Measurements from ENCODE around the gene ZNF845.
A peak's percentile ranks its signal among the peaks of the same experiment; 100 is the strongest.
"Not testable (repeated sequence)": the region's sequence is repeated elsewhere in the genome, so short reads cannot be mapped to it uniquely, and the experiment has no call there.

The ZNF845 gene

GRCh38 chr19:53388168-53388567, 54.6 kb downstream of the ZNF845 start:
- peak; percentile 40 for DNase-seq (ENCODE audit: low read depth)
- Histone ChIP-seq H3K4me1 (ENCODE audit: control insufficient read depth, insufficient read depth, low read length) (no peaks in the 10 kb centered on the region), H3K9ac (ENCODE audit: low read length) (no peak overlapping the region), H3K27me3 (replicated peaks; ENCODE audit: control insufficient read depth, insufficient read depth, low read length) (no peaks in the 10 kb centered on the region), H3K9me3 (ENCODE audit: control insufficient read depth, low read length) (peaks cover 28% of the 10 kb centered on the region), H3K4me3 (ENCODE audit: low read length) (no peak overlapping the region), H3K36me3 (ENCODE audit: control insufficient read depth, insufficient read depth, low read length, severe bottlenecking) (no peaks in the 10 kb centered on the region)

GRCh38 chr19:53388904-53389303, 55.4 kb downstream of the ZNF845 start:
- Histone ChIP-seq H3K4me3 (ENCODE audit: low read length) (no peak overlapping the region), H3K27me3 (replicated peaks; ENCODE audit: control insufficient read depth, insufficient read depth, low read length) (no peaks in the 10 kb centered on the region), H3K9ac (ENCODE audit: low read length) (no peak overlapping the region), H3K9me3 (ENCODE audit: control insufficient read depth, low read length) (peaks cover 20% of the 10 kb centered on the region), H3K36me3 (ENCODE audit: control insufficient read depth, insufficient read depth, low read length, severe bottlenecking) (no peaks in the 10 kb centered on the region), H3K4me1 (ENCODE audit: control insufficient read depth, insufficient read depth, low read length) (no peaks in the 10 kb centered on the region)
- peak; percentile 5 for DNase-seq (ENCODE audit: low read depth)

GRCh38 chr19:53389571-53389970, 56.0 kb downstream of the ZNF845 start:
- H3K4me3 ChIP-seq (ENCODE audit: low read length), result no peak overlapping the region
- H3K9ac ChIP-seq (ENCODE audit: low read length), result no peak overlapping the region
- DNase-seq (ENCODE audit: low read depth), result no peak
- peaks cover 3% of the 10 kb centered on the region for H3K4me1 ChIP-seq (ENCODE audit: control insufficient read depth, insufficient read depth, low read length)
- peaks cover 14% of the 10 kb centered on the region for H3K9me3 ChIP-seq (ENCODE audit: control insufficient read depth, low read length)
- no peaks in the 10 kb centered on the region for H3K27me3 ChIP-seq (replicated peaks; ENCODE audit: control insufficient read depth, insufficient read depth, low read length)
- no peaks in the 10 kb centered on the region for H3K36me3 ChIP-seq (ENCODE audit: control insufficient read depth, insufficient read depth, low read length, severe bottlenecking)

GRCh38 chr19:53389978-53390377, 56.4 kb downstream of the ZNF845 start:
- Histone ChIP-seq H3K36me3 (ENCODE audit: control insufficient read depth, insufficient read depth, low read length, severe bottlenecking) (no peaks in the 10 kb centered on the region), H3K4me1 (ENCODE audit: control insufficient read depth, insufficient read depth, low read length) (peaks cover 4% of the 10 kb centered on the region), H3K9ac (ENCODE audit: low read length) (no peak overlapping the region), H3K27me3 (replicated peaks; ENCODE audit: control insufficient read depth, insufficient read depth, low read length) (no peaks in the 10 kb centered on the region), H3K4me3 (ENCODE audit: low read length) (no peak overlapping the region), H3K9me3 (ENCODE audit: control insufficient read depth, low read length) (peaks cover 10% of the 10 kb centered on the region)
- no peak for DNase-seq (ENCODE audit: low read depth)

- Histone ChIP-seq H3K27me3 (replicated peaks; ENCODE audit: control insufficient read depth, insufficient read depth, low read length) (no peaks in the 10 kb centered on the region), H3K9ac (ENCODE audit: low read length) (peak overlapping the region; percentile 86), H3K36me3 (ENCODE audit: control insufficient read depth, insufficient read depth, low read length, severe bottlenecking) (peaks cover 11% of the 10 kb centered on the region), H3K9me3 (ENCODE audit: control insufficient read depth, low read length) (no peaks in the 10 kb centered on the region), H3K4me1 (ENCODE audit: control insufficient read depth, insufficient read depth, low read length) (peaks cover 12% of the 10 kb centered on the region), H3K4me3 (ENCODE audit: low read length) (peak overlapping the region; percentile 98)
- DNase-seq (ENCODE audit: low read depth), result peak; percentile 61
Observed at GRCh38 chr19:53394522-53394973, 61.0 kb downstream of the ZNF845 start.

- Histone ChIP-seq H3K9me3 (ENCODE audit: control insufficient read depth, low read length) (no peaks in the 10 kb centered on the region), H3K4me1 (ENCODE audit: control insufficient read depth, insufficient read depth, low read length) (peaks cover 12% of the 10 kb centered on the region), H3K27me3 (replicated peaks; ENCODE audit: control insufficient read depth, insufficient read depth, low read length) (no peaks in the 10 kb centered on the region), H3K4me3 (ENCODE audit: low read length) (peak within 1 kb of the TSS; percentile 98), H3K9ac (ENCODE audit: low read length) (peak within 1 kb of the TSS; percentile 94), H3K36me3 (ENCODE audit: control insufficient read depth, insufficient read depth, low read length, severe bottlenecking) (peaks cover 18% of the 10 kb centered on the region)
- peak; percentile 99 for DNase-seq (ENCODE audit: low read depth)
Observed at GRCh38 chr19:53394974-53395839, 61.7 kb downstream of the ZNF845 start, which contains the start of gene ZNF765. Gene ZNF765 (plus strand): TSS chr19:53395149. CDS start chr19:53398016, 2,867 bp downstream.

- H3K9me3 ChIP-seq (ENCODE audit: control insufficient read depth, low read length); H3K27me3 ChIP-seq (replicated peaks; ENCODE audit: control insufficient read depth, insufficient read depth, low read length): not testable (repeated sequence)
- DNase-seq (ENCODE audit: low read depth), result peak; percentile 1
- peaks cover 12% of the 10 kb centered on the region for H3K4me1 ChIP-seq (ENCODE audit: control insufficient read depth, insufficient read depth, low read length)
- peaks cover 23% of the 10 kb centered on the region for H3K36me3 ChIP-seq (ENCODE audit: control insufficient read depth, insufficient read depth, low read length, severe bottlenecking)
- H3K4me3 ChIP-seq (ENCODE audit: low read length), result peak overlapping the region; percentile 98
- H3K9ac ChIP-seq (ENCODE audit: low read length), result peak overlapping the region; percentile 94
Observed at GRCh38 chr19:53395840-53396524, 62.4 kb downstream of the ZNF845 start.

GRCh38 chr19:53396525-53396868, 62.9 kb downstream of the ZNF845 start:
- H3K27me3 ChIP-seq (replicated peaks; ENCODE audit: control insufficient read depth, insufficient read depth, low read length), result no peaks in the 10 kb centered on the region
- H3K9me3 ChIP-seq (ENCODE audit: control insufficient read depth, low read length), result no peaks in the 10 kb centered on the region
- peaks cover 25% of the 10 kb centered on the region for H3K36me3 ChIP-seq (ENCODE audit: control insufficient read depth, insufficient read depth, low read length, severe bottlenecking)
- peaks cover 12% of the 10 kb centered on the region for H3K4me1 ChIP-seq (ENCODE audit: control insufficient read depth, insufficient read depth, low read length)
- no peak overlapping the region for H3K9ac ChIP-seq (ENCODE audit: low read length)
- DNase-seq (ENCODE audit: low read depth), result peak; percentile 1
- H3K4me3 ChIP-seq (ENCODE audit: low read length), result peak overlapping the region; percentile 98

- not testable (repeated sequence) for H3K9ac ChIP-seq (ENCODE audit: low read length); H3K4me3 ChIP-seq (ENCODE audit: low read length); H3K9me3 ChIP-seq (ENCODE audit: control insufficient read depth, low read length); H3K27me3 ChIP-seq (replicated peaks; ENCODE audit: control insufficient read depth, insufficient read depth, low read length); DNase-seq (ENCODE audit: low read depth)
- Histone ChIP-seq H3K36me3 (ENCODE audit: control insufficient read depth, insufficient read depth, low read length, severe bottlenecking) (peaks cover 36% of the 10 kb centered on the region), H3K4me1 (ENCODE audit: control insufficient read depth, insufficient read depth, low read length) (peaks cover 12% of the 10 kb centered on the region)
Observed at GRCh38 chr19:53397918-53398317, 64.4 kb downstream of the ZNF845 start.
